Occipital lobe (tissue), 2 donors: ENCODE data around the gene CNTN6. TPM values are rescaled to one million over a fixed set of nuclear protein-coding genes. Genes with fewer than 3 reads are reported as not detected.

Source experiments
- DNase-seq: peaks from one replicate; lab custom pipeline; 2025; lab: John Stamatoyannopoulos, UW
- total RNA-seq: library from RNA; depleted of rRNA; stranded (reverse); fragments of >200 nt; gene quantifications from one replicate; pipeline ENCODE4 v1.2.3, GENCODE V29; 2014

CNTN6 gene
- 4.7 TPM for total RNA-seq

DNA sequence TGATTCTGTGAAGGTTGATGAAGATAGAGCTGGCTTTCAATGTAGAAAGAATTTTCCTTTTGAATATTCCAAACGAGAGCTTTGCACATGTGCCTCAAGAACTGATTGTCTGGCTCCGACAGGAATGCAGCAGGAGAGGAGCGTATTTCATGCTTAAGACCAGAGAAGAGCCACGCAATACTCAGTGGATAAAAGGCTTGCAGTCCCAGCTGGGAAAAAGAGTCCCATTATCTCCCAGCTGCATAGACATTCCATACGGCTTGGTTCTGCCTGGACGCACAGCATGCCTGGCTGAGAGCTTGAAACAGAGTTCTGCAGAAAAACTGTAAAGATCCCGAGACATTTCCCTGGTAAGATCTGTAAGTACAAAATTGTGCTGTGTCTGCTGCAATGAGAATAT is at the start of gene CNTN6:
TSS of gene CNTN6 (plus strand) at position 254 of the 400 bp plus-strand sequence. CDS start 54,985 bp downstream, outside the sequence.
- peak; percentile 14 for DNase-seq

DNA sequence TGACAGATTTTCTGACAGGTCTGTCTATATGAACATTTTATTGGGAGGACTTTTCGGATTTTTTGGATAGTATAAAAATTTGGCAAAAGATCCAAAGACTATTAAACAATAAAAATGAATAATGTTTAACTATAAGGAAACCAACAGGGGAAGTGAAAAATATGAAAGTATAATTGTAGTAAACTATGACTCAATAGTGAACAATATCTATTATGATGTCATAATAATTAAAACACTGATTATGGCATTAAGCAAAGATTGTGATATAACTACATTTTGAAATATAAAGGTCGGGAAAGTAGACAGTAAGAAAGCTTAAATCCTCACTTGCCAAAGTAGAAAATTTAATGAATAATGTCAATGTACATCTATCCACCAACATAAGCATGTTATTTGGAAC is 44.3 kb upstream of the CNTN6 start:
- no peak for DNase-seq

DNA sequence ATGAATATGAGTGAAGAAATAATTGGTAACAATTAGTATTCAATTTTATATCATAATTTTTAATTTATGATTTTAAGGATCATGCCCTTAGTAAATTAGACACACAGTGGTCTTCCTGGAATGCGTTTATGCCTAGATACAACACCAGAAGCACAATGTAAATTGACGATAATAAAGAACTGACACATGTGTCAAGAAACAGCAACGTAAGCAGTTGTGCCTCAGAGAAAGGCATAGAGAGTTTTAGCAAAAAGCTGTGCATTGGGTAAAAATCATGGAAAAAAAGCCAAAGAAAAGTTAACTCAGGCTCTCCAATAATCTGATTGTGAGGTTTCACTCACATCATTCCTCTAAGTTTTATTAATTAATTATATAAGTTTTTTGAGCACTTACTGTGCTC is 37.0 kb upstream of the CNTN6 start:
- no peak for DNase-seq

DNA sequence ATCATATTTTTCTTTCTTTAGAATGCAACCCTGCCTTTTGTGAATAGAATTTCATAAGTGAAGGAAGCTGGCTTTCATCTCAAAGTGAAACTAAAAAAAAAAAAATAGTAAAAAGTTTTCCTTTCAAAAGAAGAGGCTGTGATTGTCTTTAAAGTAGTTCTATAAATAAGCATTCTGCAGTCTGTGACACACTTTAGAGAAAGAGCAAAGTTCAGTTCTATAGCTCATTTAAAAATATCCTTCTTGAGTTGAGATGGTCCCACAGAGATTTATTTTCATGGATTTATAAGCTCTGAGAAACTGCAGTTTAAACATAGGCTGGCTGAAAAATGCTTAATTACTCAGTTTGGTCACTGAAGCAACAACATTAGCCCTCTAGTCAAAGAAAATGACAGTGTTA is 36.1 kb upstream of the CNTN6 start:
- no peak for DNase-seq

DNA sequence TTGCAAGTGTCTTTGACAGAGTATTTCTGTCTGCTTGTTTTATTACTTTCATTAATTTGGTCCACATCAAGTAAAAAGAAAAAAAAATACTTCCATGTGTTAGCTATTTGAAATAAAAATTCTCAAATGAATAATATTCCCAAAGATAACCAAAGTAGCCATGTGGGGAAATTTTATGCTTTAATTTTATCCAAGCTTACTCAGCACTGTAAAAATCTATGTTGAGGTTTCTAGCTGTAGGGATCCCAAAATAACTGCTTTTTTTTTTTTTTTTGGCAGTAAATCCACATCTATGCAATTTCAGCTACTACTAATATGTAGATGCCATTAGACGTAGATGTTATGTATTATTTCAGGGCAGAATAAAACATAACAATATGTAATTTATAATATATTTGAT is 35.4 kb upstream of the CNTN6 start:
- no peak for DNase-seq

DNA sequence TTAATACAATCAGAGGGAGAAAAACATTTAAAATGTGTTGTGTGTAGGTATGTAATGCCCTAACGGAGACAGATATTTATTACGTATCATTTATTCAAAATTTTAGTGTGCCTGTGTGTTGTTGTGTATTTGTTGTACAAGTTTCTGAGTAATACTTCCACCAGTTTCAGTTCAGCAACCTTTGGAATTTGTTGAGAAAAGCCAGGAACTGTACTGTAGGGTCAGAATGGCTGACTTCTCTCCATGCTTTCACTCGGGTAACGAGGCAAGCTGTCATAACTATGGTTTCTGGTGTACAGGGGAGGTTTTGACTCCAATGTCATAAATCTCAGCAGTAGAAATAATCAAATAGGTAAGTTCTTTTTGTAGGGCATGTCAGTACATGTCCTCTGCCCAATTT is 23.8 kb upstream of the CNTN6 start:
- no peak for DNase-seq

DNA sequence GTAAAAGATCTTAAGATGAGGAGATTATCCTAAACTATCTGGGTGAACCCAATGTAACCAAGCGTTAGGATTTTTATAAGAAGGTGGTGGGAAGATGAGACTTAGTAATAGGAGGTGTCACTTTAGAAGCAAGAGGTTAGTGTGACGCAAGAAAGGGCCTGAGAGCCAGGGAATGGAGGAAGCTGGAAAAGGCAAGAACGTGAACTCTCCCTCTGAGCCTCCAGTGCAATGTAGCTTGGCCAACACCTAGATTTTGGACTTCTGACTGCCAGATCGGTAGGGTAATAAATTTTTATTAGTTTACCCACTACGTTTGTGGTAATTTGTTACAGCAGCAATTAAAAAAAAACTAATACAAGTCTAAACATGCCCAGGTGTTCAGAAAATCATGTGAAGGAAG is 20.8 kb upstream of the CNTN6 start:
- DNase-seq = no peak

DNA sequence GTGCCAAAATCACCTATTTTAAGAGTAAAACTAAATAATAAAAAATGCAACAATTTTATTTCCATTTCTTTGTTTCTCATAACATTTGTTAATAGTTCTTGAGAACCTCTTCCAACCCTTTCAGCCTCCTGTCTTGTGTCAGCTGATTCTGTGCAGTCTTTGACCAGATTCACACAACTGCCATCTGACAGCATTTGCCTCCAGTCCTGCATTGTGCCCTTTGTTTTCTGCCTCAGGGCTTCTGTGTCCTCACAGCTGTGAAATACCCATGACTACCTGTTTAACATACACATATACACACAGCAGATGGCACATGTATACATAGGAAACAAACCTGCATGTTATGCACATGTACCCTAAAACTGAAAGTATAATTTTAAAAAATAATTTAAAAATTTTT is 13.2 kb upstream of the CNTN6 start:
- no peak for DNase-seq

DNA sequence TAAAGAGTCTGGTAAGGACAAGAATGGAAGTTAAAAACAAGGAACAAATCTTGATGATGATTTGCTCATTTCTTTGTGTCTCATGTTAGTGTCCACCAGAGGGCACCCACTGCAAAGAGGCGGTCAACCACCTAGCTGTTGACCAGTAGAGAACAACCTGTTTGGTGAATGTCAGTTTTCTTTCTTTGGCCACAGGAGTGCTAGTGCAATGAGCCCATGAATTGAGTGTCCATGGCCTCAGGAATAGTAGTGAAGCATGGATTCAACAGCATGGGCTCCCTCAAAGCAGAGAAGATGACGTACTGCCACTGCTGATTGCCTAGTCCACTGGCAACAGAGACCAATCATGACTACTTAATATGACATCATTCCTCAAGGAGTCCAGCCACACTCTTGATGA is 10.7 kb upstream of the CNTN6 start:
- DNase-seq = no peak

DNA sequence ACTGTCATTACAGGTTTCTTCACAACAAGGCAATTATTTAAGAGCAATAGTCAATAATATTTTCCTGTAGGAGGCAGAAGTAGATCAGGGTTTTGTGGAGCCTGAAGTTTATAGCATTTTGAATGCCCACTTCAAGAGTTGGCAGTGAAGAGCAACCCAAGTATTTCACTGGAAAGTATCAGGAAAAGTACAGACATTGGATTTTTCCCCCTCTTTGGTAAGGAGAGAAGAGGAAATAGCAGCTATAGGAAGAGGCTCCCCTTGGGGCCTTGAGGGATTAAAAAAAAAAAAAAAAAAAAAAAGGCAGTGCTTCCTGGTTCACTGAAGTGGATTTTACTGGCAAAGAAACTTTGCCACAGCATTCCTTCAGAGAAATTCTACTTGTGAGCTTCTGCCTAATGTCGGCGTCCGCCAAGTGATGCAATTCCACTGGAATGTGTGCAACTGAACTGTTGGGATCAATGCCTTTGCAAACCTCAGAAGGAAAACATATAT is 5.7 kb upstream of the CNTN6 start:
- no peak for DNase-seq

DNA sequence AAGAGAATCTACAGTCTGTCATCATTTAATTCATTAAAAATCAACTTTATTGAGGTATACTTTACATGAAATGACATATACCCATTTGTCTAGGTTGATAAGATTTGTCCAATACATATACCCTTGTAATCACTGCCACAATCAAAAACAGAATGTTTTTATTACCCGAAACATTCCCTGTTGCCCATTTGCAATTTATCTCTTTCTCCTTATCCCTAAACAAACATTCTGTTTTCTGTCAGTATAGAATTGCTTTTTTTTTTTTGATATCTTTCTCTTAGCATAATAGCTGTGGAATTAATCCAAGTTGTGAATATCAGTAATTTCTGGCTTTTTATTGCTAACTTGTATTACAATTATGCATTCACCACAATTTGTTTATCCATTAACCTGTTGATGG is 4.3 kb upstream of the CNTN6 start:
- no peak for DNase-seq

DNA sequence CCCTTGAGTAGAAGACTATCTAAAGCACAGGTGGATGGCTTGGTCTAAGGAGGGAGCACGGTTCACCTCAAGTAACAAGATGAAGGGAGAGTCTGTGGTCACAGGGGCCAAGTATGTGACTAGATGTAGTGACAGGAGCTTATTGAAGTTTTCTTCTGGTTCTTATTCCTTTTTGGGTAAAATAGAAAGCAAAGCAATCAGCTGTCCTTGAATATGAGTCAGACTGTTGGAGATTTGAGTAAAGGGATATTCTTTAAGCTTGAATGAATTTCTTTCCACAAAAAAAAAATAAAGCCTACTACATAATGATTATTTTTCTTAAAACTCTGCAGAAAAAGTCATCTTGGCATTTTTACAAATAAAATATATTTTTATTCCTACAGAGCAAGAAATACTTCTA is 1.5 kb upstream of the CNTN6 start:
- no peak for DNase-seq

DNA sequence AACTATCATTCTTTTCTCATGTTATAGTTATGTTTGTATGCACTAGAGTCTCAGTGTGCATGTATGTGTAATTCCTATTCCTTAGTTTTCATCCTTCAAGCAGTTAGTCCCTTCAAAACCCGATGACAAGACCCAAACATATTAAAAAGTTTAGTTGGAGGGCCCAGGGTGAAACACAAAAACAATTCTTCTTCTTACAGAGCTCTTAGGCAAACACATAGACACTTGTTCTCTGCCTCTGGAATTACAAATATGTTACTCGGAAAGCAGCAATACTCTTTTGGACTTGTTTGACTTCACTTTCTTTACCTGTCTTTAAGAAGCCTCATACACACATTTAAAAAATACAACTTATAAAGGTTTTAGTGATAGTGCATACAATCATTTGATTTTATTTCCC is 763 bp upstream of the CNTN6 start:
- DNase-seq = no peak

DNA sequence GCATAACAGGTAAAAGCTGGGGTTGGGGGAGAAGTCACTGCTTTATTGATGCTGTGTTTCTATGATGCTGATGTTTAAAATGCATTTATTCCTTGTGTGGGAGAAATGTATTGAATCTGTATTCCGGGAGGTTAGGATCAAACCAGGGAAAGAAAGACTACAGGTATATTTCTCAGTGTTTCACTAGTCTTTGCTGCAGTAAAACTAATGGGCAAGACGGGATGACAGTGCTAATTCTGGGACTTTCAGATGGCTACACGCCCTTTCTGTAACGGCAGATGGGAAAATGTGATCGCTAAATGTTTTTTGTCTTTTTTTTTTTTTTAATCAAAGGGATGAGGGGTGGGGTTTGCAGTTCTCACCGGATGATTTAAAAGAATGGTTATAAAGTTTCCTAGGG is 393 bp downstream of the CNTN6 start:
- no peak for DNase-seq

DNA sequence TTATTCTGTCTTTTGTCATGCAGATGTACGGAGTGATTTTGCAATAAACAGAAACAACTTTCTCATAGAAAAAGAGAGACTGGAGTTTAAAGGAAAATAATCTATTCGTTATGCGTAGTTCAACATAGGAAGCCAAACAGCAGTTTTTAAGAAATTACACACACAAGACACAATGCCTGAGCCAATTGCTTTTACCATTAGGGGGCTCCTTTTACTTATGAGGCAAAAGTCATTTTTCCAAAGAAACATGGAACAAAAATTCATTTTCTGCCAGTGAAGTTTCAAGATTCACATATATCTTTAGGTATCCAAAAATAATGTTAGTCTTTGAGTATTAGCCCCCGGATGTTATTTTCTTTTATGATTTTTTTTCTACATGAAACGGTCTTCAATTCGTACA is 10.7 kb downstream of the CNTN6 start:
- DNase-seq = no peak

DNA sequence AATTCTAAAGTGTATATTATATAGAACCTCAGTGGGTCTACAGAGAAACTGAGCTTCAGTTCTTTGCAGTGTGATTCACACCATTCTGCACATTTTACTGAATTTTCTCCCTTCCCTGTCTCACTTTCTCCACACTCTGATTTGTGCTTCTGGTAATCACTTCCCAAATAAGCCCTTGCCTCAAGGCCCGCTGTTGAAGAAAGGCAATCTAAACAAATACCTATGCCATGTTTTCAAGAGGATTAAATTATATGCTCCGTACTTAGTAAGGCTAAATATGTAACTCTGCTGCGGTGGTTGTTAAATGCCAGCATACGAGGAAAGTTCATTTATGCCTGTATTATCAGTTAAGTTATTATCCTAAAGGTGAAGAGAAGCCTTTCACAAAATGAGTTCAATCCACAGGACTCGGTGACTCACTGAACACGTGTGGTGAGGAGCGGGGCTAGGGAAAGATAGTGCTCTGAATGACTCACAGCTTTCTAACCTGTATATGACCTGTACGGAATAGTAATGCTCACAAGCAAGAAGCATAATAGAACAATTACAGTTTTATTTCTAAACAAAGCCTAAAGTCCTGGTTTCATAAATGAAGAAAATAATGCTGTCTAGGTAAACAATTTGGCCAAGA is 25.1 kb downstream of the CNTN6 start:
- no peak for DNase-seq

DNA sequence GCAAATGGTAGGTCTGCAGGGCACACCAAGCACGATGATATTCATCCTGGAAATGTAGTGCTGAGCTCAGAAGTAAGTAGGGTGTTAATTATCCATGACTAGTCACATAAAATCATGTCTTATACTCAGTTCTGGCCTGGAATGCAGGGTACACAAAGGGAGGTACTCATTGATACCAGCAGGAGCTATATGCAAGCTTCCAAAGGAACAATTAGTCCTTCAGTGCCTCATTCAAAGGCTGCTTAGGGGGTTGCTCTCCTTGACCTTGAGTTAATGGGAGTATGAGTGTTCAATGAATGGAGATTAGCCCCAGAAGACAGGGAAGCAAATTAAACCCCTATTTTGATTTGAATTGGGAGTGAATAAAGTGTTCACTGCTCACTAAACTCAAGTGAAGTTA is 38.3 kb downstream of the CNTN6 start:
- DNase-seq = no peak

DNA sequence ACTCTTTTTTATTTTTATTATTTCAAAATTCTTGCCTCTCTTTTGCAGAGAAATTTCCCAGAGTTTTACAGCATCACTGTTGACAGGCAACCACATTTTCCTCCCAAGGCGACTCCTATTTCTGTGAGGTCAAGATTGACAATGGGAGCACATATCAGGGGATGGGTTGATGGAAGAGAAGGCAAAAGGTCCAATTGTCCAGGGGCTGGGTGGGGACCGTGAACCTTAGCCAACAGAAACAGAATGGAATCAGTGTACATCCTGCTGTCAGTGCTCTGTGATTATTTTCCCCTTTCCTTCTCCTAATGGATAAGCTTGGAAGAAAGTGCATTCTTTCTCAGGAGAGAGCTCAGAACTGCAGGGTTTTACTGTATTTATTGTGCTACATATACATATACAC is 42.4 kb downstream of the CNTN6 start:
- no peak for DNase-seq

DNA sequence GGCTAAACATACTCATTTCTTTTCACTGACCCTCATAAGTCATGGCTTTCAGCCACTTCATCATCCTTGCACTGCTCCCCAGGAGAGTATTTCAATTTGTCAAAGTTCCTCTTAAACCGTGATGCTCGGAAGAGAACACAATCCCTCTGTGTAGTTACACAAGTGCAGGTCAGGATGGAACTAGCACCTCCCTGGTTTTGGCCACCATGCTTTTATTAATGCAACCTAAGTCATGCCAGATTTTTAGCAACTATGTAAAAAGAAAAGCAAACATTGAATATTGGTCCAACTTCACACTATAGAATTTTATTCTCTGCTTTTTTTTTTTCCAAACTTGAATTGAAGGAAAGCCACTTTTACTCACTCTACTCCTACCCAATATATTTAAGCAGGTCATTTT is 45.2 kb downstream of the CNTN6 start:
- DNase-seq = no peak

DNA sequence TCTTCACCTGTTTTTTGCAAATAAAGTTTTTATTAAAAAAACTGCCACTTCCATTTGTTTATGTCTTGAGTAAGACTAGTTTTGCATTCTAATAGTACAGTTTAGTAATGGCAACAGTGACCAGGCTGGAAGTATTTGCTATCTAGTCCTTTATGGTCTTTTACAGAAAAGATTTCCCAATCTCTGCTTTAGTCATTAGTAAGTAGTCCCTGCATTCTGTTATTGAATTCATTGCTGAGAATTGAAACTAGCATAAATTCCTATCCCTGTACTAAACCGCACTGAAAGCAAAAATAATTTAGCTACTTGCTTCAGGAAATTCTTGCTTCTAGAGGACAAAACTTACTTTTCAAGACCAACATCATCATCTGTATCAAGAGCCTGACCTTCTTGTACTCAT is 46.2 kb downstream of the CNTN6 start:
- no peak for DNase-seq

DNA sequence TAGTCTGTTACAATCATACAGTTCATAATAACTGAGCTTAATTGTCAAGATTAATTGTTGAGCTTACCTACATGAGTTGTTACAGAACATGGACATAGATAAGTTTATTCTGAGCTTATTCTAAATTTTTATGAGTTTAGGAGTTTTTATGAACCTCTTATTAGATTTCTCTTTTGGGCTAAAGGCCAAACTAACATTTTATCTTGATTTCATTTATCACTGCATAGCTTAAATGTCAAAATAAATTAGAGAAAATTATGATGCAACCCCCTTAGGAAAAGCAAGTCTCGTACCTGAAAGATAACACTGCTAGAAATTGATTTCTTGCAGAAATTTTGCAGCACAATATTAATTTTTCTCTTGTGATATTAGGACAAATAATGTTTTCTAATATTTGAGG is 54.5 kb downstream of the CNTN6 start:
- DNase-seq = no peak

DNA sequence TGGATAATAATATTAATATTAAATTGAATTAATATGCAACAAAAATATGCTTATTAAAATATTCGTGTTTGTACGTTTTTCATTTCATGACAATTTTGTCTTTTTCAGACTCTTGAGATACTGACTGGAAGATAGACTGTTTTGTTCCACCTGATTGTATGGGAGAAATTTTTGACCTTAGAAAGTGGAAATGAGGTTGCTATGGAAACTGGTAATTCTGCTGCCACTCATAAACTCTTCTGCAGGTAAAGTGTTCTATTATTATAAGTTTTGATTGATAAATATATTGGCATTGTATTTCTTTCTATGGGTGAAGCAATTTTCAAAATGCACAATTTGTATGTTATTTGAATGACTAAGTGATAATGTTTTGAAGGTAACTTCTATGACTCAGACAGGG is 55.0 kb downstream of the CNTN6 start:
- no peak for DNase-seq

DNA sequence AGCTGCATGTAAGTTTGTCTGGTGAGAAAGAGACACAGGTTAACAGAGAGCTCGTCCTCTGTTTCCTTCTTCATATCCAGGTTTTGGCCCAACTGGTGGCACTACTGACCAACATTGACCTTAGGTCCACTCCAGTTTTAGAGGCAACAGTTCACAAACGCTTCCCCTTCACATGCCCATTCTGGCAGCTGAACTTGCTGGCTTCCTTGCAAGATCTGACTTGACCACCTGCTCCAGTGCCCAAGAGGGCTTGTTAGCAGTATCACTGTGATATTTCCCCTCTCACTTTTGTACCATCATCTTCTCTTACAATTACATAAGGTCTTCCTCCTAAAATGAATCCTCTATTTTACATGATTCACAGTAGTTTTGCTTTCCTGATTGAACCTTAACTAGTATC is 71.3 kb downstream of the CNTN6 start:
- no peak for DNase-seq

DNA sequence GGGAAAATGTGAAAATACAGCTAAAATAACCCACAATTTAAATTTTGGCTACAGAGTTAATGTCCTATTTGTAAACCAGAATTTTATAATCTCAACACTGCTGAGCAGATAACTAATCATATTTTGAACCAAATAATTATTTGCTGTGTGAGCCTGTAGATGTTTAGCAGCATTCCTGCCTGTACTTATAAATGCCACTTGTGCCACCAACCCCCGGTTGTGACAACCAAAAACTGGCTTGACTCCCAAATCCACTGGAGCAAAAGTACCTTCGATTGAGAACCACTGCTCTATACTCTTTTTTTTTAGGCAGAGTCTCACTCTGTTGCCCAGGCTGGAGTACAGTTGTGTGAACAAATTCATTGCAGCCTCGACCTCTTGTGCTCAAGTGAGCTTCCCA is 78.5 kb downstream of the CNTN6 start:
- no peak for DNase-seq
